Activated naive CD4-positive, alpha-beta T cell treated with anti-CD3 and anti-CD28 coated beads, Interleukin-2, amount 50 U/mL, for 72 hours (primary cell): ENCODE data around the gene GRK4. TPM values are rescaled to one million over a fixed set of nuclear protein-coding genes. Genes with fewer than 3 reads are reported as not detected.

Source experiments
- ATAC-seq, 2 donors: fragments of 150-1000 bp; cut with Tn5 transposase; 2 replicates each; pipeline ENCODE4 v1.10.0; 2021; ENCODE audit warnings: mild to moderate bottlenecking in 2 of 2, moderate library complexity in 2 of 2
- DNase-seq, 2 donors: peaks; one replicate each; pipeline ENCODE4 v3.0.0; 2021 to 2022; ENCODE audit warnings: low spot score in 2 of 2
- H3K27ac Mint-ChIP-seq, 2 donors: one replicate each; pipeline ENCODE4 v1.8.0; 2022; ENCODE audit warnings: mild to moderate bottlenecking in 2 of 2, mixed read lengths in 2 of 2
- H3K36me3 Mint-ChIP-seq, 2 donors: one replicate each; pipeline ENCODE4 v1.8.0; 2022; ENCODE audit warnings: mixed read lengths in 2 of 2
- H3K9me3 Mint-ChIP-seq, 2 donors: one replicate each; pipeline ENCODE4 v1.8.0; 2022; ENCODE audit warnings: mixed read lengths in 2 of 2
- total RNA-seq, 2 donors: library from RNA; stranded (reverse); gene quantifications; one replicate each; pipeline ENCODE4 v1.2.3, GENCODE V29; 2022

Gene GRK4
- total RNA-seq, 2 donors from 2014 or later = 2.9 to 7.2 TPM

GRCh38 chr4:3034231-3034630 is 70.9 kb downstream of the GRK4 start:
- H3K27ac Mint-ChIP-seq = no peak overlapping the region
- DNase-seq (no peak), ATAC-seq (no peak)
- no peaks in the 10 kb centered on the region for H3K9me3 Mint-ChIP-seq
- H3K36me3 Mint-ChIP-seq = no peaks in the 10 kb centered on the region

- ATAC-seq (no peak), DNase-seq (no peak)
- H3K36me3 Mint-ChIP-seq = no peaks in the 10 kb centered on the region
- H3K9me3 Mint-ChIP-seq = no peaks in the 10 kb centered on the region
- no peak overlapping the region for H3K27ac Mint-ChIP-seq
Observed at GRCh38 chr4:3035249-3035648, 71.9 kb downstream of the GRK4 start.

GRCh38 chr4:3035674-3036073 is 72.3 kb downstream of the GRK4 start:
- H3K27ac Mint-ChIP-seq = no peak overlapping the region
- no peaks in the 10 kb centered on the region for H3K36me3 Mint-ChIP-seq
- DNase-seq (no peak), ATAC-seq (no peak)
- no peaks in the 10 kb centered on the region for H3K9me3 Mint-ChIP-seq

GRCh38 chr4:3036131-3036952 is 73.0 kb downstream of the GRK4 start:
- Mint-ChIP-seq H3K36me3 (no peaks in the 10 kb centered on the region), H3K9me3 (no peaks in the 10 kb centered on the region), H3K27ac (no peak overlapping the region)
- DNase-seq = no peak
- ATAC-seq = no peak

- Mint-ChIP-seq H3K27ac (peak overlapping the region in 1 of 2 donors; percentile 68), H3K36me3 (peaks cover 5 to 6% of the 10 kb centered on the region in 2 donors), H3K9me3 (no peaks in the 10 kb centered on the region)
- no peak for DNase-seq
- peak; percentile 20 to 38 for ATAC-seq
Observed at GRCh38 chr4:3037957-3038461, 74.6 kb downstream of the GRK4 start.

- Mint-ChIP-seq H3K27ac (no peak overlapping the region), H3K36me3 (peaks cover 5 to 6% of the 10 kb centered on the region in 2 donors), H3K9me3 (no peaks in the 10 kb centered on the region)
- DNase-seq (no peak), ATAC-seq (no peak)
Observed at GRCh38 chr4:3039706-3040366, 76.5 kb downstream of the GRK4 start.

GRCh38 chr4:3040452-3041191 is 77.3 kb downstream of the GRK4 start:
- ATAC-seq (no peak), DNase-seq (no peak)
- H3K27ac Mint-ChIP-seq = peak overlapping the region in 1 of 2 donors; percentile 85
- H3K36me3 Mint-ChIP-seq = peaks cover 5 to 12% of the 10 kb centered on the region in 2 donors
- no peaks in the 10 kb centered on the region for H3K9me3 Mint-ChIP-seq

GRCh38 chr4:3041192-3042142 is 78.1 kb downstream of the GRK4 start:
- peak overlapping the region; percentile 85 to 92 for H3K27ac Mint-ChIP-seq
- peak; percentile 71 to 74 for ATAC-seq
- H3K36me3 Mint-ChIP-seq = peaks cover 5 to 15% of the 10 kb centered on the region in 2 donors
- H3K9me3 Mint-ChIP-seq = no peaks in the 10 kb centered on the region
- DNase-seq = peak; percentile 44 to 72

- peak overlapping the region; percentile 85 to 92 for H3K27ac Mint-ChIP-seq
Observed at GRCh38 chr4:3042226-3042625, 78.9 kb downstream of the GRK4 start.

GRCh38 chr4:3043282-3044020 is 80.1 kb downstream of the GRK4 start:
- Mint-ChIP-seq H3K9me3 (no peaks in the 10 kb centered on the region), H3K36me3 (peaks cover 5 to 15% of the 10 kb centered on the region in 2 donors), H3K27ac (no peak overlapping the region)
- no peak for DNase-seq
- ATAC-seq = no peak

More at GRCh38 chr4:3042226-3042625, 78.9 kb downstream of the GRK4 start:
- ATAC-seq = no peak
- H3K36me3 Mint-ChIP-seq = peaks cover 5 to 15% of the 10 kb centered on the region in 2 donors
- H3K9me3 Mint-ChIP-seq = no peaks in the 10 kb centered on the region
- no peak for DNase-seq

GRCh38 chr4:3044870-3045819 is 81.8 kb downstream of the GRK4 start:
- Mint-ChIP-seq H3K36me3 (peaks cover 5 to 15% of the 10 kb centered on the region in 2 donors), H3K9me3 (no peaks in the 10 kb centered on the region), H3K27ac (peak overlapping the region; percentile 44 to 63)
- peak; percentile 36 to 85 for DNase-seq
- peak in 1 of 2 donors; percentile 52 for ATAC-seq

- Mint-ChIP-seq H3K9me3 (no peaks in the 10 kb centered on the region), H3K36me3 (peaks cover 5 to 15% of the 10 kb centered on the region in 2 donors), H3K27ac (peak overlapping the region in 1 of 2 donors; percentile 63)
- DNase-seq = no peak
- ATAC-seq = no peak
Observed at GRCh38 chr4:3046162-3046561, 82.8 kb downstream of the GRK4 start.

- H3K36me3 Mint-ChIP-seq = peaks cover 5 to 15% of the 10 kb centered on the region in 2 donors
- H3K27ac Mint-ChIP-seq = no peak overlapping the region
- ATAC-seq (no peak), DNase-seq (no peak)
- no peaks in the 10 kb centered on the region for H3K9me3 Mint-ChIP-seq
Observed at GRCh38 chr4:3046623-3047022, 83.3 kb downstream of the GRK4 start.
